Activated CD8-positive, alpha-beta memory T cell treated with anti-CD3 and anti-CD28 coated beads, Interleukin-2, amount 50 U/mL, for 48 hours (primary cell): ENCODE results near the gene SUSD4.
A peak's percentile ranks its signal among the peaks of the same experiment; 100 is the strongest.
"Not testable (repeated sequence)": the region's sequence is repeated elsewhere in the genome, so short reads cannot be mapped to it uniquely, and the experiment has no call there.

ENCODE experiments used
- DNase-seq: peaks from one replicate; pipeline ENCODE4 v3.0.0-alpha.2; 2020

SUSD4 gene

DNA sequence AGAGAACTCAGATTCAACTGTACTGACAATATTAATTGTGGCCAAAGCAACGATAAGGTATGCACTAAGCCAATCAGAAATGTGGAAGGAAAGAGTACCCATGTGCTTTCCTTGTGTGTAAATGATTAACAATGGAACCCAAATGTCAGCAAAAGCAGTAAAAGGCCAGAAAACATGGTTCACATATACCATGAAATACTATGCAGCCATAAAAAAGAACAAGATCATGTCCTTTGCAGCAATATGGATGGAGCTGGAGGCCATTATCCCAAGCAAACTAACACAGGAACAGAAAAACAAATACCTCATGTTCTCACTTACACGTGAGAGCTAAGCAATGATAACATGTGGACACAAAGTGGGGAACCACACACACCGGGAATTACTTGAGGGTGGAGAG is 78.5 kb downstream of the SUSD4 start:
- no peak for DNase-seq

DNA sequence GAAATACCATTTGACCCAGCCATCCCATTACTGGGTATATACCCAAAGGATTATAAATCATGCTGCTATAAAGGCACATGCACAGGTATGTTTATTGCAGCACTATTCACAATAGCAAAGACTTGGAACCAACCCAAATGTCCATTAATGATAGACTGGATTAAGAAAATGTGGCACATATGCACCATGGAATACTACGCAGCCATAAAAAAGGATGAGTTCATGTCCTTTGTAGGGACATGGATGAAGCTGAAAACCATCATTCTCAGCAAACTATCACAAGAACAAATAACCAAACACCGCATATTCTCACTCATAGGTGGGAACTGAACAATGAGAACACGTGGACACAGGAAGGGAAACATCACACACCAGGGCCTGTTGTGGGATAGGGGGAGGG is 80.3 kb downstream of the SUSD4 start:
- not testable (repeated sequence) for DNase-seq

DNA sequence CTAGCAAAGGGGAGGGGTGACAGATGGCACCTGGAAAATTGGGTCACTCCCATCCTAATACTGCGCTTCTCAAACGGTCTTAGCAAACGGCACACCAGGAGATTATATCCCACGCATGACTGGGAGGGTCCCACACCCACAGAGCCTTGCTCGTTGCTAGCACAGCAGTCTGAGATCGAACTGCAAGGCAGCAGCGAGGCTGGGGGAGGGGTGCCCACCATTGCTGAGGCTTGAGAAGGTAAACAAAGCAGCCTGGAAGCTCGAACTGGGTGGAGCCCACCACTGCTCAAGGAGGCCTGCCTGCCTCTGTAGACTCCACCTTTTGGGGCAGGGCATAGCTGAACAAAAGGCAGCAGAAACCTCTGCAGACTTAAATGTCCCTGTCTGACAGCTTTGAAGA is 85.7 kb downstream of the SUSD4 start:
- DNase-seq, result not testable (repeated sequence)

DNA sequence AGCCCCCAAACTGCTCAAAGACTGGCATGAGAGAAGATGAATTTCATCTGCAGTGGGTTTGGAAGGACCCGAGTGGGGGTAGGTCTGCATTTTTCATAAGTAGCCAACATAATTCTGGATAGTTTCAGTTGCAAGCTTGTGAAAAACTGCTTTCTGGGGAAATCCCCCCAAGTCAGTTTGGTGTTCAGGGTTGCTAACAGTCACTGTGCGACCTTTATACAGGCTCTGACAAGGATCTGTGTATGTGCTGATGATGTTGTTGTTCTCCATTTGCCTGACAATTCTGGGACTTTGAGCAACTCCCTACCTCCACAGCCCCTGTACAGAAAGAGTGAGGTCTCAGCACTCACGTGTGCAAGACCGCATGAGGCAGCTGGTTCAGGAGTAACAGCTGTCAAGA is 87.9 kb downstream of the SUSD4 start:
- no peak for DNase-seq

DNA sequence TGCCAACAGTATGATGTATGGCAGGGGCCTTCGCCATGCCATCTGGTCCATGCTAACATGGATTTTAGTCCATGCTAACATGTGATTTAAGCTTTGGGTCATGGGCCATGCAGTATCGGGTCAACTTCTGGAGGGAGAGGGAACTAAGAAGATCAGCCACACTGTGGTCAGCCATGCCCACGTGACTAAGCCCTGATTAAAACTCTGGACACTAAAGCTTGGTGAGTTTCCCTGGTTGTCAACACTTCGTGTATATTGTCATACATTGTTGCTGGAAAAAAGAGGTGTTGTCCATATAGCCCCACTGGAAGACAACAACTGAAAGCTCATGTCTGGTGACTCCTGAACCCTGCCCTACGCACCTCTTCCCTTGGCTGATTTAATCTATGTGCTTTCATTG is 90.5 kb downstream of the SUSD4 start:
- no peak for DNase-seq

DNA sequence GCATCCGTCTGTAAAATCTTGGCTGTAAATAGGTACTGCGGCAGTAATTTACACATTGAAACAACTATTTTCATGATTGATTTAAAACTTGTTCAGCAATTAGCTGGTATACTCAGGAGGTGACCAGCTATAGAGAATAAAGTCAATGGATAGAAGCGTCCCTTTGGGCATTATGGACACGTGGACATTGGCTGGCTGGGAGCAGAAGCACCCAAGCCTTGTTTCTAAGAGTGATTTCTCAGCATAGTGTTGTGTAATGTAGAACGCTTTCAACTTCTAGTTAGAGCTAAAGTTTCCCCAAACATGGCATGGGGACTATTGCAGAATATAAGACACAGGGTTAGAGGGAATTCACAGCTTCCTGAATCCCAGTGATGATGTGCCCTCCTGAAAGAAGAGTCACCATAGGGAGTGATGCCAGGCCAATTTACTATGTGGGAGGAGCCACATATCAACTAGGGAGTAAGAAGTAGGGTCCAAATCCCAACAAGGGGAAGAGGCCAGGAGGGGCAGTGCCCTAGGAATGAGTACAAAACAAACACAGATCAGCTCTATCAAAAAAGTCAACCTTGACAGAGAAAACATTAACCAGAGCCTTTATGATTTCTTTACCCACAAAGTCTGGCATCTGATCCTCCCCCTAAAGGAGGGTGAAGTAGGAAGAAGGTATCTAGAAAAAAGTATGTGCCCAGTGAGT is 92.7 kb downstream of the SUSD4 start:
- no peak for DNase-seq

DNA sequence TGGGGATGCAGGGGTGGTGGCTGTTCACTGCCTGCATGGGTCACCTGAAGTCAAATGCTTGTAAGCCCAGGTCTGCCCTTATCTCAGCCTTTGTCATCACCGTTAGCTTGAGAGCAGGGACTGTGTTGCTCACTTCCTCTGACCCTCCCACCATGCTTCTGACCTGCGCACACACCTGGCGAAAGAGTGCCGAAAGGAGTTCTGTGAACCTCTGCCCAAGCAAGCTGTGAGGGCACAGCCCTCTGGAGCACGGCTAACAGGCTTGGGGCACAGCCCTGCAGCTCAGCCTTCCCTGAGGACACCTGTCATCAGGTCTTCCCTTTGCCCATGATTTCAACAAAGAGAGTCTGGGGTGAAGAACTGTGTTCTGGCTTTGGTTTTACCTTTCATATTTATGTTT is 93.8 kb downstream of the SUSD4 start:
- DNase-seq, result no peak

DNA sequence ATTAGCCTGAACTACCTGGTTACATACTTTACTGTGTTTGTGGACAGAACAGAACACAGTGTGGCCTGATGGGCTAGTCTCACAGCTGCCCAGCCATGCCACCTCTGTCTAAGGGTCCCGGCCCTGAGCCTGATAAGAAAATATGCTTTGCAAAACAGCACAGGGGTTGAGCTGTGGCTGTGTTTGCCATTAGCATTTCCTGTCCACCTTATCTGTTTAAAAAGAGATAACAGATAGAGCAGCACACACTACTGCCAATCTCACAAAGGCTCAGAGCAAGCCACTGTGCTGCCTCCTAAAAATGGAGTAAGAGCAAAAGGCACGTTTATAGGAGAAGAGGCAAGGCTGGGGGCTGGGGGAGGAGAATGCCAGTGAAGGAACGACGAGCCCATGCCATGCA is 95.0 kb downstream of the SUSD4 start:
- DNase-seq, result no peak

DNA sequence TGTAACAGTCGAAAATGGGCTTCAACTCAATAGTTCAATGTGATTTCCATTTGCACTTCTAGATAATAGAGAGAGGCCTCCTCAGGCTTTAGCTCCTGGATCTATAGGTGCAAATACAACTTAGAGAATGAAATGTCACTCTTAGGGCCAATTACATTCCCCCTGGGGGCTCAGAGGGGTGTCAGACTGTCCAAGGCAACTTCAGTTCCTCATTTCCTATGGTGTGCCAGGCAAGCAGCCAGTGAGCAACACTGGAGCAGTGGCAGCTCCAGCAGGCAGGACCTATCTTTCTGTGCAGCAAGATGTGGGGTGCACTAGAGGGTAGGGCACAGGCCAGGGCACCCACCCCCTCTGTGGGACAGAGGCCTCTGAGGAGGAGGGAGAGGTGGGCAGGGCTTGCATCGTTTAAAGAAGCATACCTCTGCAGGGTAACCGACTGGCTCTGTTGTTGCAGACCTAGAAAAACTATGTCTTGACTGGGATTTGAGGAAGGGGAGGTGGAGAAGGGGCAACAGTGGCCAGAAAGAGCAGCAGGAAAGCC is 97.3 kb downstream of the SUSD4 start:
- no peak for DNase-seq

DNA sequence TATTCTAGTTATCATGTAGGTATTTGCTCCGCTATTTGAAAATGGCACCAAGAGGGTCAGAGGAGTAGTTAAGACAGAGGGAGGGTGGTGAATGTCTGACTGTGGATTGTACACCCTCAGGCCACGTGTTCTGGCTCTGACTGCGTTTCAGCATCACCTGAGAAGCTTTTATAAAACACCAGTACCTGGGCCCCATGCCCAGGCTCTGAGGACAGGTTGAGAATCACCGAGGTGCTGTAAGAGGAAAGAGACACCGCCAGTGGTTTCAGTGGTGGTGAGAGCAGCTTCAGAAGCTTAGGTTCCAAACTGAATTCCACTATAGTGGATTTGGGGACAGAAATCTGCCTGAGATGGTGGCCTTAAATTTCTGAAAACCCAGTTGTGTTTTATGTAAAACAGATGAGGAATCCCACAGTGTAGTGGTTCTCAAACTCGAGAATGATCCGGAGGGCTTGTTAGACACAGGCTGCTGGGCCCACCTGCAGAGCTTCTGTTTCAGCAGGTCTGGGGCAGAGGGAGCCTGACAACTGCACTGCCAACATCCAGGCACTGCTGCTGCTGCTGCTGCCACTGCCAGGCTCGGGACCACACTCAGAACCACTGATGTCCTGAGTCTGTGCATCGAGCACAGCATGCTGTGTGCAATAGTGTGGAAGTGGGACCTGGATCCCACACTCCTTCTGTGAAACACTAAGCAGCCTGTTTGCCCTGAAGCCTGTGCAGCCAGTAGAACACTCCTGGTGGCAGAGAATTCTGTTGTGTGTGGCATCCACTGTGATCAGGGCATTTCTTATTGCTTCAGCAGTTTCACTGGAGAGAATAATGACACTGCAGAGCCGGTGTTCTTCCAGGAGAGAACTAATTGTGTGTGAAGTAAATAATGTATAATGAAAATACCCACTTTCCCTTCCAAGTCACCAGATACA is 98.7 kb downstream of the SUSD4 start:
- no peak for DNase-seq

DNA sequence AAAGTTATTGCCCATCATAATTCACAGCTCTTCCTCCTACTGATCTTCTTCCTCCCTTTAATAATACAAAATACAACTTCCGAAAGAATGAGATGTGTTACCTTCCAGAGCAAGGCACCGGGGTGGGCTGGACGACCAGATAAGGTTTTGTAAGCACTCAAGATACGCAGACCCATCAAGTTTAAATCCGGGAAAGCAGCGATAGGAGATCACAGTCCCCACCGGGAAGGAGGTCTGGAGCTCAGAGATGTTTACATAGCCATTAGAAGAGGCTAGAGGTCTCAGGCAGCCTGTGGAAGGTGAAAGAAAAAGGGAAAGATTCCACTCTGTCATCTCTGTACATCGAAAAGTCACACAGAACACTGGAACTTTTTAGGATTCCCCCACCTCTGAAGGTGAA is 99.4 kb downstream of the SUSD4 start:
- DNase-seq, result no peak

DNA sequence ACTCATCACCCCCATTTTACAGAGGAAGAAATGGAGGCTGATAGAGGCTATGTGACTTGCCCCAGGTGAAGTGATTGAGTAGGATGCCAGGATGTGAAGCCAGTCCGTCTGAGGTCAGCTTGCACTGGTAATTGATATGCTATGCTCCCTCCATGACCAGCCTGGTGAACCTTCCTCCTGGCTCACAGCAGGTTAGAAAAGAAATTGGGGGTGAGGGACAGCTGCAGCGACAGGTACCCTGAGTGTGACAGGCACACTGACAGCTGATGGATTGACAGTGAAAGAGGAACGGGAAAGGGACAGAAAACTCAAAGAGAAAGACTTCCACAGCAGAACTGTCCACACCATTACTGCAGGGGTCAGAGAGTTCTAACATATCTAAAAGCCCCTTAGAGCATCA is 102.1 kb downstream of the SUSD4 start:
- no peak for DNase-seq

DNA sequence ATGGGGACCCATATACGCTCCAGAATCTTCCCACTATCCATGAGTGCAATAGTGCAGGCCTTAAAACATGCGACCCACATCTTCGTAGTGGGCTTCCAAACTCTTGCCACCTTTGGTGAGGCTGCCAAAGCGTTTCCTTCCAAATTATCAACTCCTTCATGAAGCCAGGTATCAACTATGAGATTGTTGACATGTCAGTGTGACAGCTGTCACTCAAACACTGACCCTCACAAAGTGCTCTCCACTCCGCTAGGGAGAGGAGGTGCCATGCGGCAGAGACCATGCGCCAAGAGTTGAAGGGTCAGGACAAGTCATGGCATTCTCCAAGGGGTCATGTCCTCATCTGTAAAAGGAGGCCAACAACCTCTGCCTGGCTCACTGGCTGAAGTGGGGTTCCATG is 103.3 kb downstream of the SUSD4 start:
- no peak for DNase-seq

DNA sequence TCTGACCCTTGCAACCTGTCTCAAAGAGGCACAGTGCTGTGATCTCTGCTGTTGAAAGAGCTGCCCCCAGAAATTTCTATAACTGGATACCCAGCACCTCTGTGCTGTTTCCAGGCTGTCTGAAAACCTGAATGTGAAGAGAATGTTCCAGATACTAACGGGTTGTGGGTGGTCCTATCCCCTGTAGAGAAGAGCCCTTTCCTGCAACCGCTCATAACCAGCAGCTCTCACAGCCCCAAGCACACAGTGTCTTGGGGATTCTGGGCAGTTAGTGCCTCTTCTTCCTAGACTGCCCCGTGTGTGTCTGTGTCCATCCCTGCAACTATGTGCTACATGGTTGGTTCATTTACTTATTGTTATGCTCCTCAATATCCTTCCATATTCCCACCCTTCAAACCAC is 104.5 kb downstream of the SUSD4 start:
- no peak for DNase-seq

DNA sequence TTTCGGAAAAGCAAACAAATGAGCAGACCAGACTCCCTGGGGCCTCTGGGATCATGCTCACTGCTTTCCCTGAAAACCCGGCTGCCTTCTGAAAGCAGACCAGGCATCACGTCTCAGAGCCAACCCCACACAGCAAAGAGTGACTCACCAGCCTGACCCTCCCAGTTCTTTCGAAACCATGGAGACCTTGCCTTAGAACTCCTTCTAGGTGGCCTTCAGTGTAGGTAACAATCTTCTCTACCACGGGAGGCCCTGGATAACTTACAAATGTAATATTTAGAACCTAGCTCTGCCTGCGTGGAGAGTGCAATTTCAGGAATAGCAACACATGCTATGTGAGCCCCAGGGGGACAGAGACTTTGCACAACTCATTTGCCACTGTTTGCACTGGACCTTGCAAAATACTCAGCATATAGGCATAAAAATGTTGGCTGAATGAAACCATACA is 105.2 kb downstream of the SUSD4 start:
- DNase-seq, result no peak

DNA sequence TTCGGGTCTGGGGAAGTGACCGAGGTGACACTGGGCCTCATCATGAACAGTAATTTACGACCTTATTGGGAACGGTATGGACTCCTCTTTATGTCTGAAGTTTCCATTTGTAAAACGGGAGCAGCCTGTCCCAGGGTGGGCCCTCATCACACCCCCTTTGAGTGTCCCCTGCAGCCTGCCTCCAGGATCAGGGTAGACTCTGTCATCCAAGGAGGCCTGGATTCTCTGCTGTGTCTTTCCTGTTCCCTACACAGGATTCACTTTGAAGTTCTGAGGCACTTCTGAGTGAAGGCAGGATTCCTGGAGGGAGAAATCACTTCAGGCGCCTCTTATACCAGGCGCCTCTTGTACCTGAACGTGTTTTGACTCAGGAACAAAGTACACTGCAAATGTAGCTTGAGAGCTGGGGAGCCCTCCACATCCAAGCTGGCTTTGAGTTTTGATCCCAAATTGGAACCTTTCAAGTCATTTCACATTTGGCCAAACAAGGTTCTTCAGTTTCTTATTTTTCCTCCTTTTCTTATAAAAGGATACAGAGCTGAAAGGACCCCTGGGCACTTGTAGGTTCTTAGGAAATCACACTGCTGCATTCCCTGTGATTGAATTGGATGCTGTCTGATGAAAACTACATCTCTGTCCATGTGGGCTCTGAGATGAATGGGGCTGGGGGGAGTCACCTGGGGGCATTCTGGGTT is 106.0 kb downstream of the SUSD4 start:
- no peak for DNase-seq

DNA sequence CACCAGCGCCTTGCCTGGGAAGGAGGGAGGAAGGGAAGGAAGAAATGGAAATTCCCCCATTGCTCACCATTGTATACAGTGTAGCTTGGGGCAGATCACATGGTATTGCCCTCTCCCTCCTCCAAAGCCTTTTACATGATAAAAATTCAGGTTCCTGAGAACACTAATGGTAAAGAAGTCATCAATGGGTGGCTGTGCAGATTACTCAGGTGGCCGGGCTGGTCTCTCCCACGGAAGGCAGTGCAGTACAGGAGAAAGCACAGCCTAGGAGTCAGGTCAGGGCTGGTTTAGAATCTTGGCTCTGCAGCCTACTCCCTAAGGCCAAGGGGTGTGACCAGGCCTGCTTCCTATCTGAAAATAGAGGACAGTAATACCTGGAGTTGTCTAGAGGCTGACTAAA is 107.9 kb downstream of the SUSD4 start:
- DNase-seq, result no peak

DNA sequence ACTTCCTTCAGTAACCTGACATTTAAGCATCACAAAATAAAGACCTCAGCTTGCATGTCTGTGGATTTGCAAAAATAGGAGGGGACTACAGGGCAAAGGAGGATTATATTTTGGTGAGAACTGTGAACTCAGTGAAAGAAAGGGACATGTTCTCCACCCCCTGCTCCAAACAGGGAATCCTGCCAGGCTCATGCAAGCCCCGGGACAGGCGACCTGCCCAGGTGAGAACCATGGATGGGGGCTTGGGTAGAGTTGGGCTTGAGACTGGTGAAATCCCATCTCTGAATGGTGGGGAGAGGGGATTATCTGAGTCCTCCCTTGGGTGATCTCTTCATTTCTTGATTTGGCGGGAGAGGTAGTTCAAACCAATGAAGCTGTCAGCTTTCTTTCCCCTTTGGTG is 110.1 kb downstream of the SUSD4 start:
- no peak for DNase-seq

DNA sequence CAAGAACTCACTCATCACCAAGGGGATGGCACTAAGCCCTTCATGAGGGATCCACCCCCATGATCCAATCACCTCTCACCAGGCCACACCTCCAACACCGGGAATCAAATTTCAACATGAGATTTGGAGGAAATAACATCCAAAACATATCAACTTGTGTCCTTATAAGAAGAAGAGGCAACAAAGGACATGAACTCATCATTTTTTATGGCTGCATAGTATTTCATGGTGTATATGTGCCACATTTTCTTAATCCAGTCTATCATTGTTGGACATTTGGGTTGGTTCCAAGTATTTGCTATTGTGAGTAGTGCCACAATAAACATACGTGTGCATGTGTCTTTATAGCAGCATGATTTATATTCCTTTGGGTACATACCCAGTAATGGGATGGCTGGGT is 112.6 kb downstream of the SUSD4 start:
- not testable (repeated sequence) for DNase-seq

DNA sequence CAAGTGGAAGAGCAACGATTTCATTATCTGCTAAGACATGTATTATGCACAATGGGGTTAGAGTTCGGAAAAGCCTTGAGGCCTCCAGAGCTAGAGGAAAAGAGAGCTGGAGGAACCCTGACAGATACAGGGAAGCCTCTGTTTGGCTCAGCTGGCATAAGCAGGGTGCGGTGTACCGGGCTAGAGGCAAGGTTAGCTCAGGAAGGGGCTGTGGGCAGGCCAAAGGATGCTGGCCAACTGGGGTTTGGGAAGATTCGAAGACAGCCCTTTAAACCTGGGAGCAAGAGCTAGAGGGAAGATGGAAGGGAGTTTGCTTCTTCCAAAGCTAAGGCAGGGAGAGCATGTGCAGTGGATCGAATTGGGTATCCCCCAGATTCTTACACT is 113.4 kb downstream of the SUSD4 start:
- DNase-seq, result no peak

DNA sequence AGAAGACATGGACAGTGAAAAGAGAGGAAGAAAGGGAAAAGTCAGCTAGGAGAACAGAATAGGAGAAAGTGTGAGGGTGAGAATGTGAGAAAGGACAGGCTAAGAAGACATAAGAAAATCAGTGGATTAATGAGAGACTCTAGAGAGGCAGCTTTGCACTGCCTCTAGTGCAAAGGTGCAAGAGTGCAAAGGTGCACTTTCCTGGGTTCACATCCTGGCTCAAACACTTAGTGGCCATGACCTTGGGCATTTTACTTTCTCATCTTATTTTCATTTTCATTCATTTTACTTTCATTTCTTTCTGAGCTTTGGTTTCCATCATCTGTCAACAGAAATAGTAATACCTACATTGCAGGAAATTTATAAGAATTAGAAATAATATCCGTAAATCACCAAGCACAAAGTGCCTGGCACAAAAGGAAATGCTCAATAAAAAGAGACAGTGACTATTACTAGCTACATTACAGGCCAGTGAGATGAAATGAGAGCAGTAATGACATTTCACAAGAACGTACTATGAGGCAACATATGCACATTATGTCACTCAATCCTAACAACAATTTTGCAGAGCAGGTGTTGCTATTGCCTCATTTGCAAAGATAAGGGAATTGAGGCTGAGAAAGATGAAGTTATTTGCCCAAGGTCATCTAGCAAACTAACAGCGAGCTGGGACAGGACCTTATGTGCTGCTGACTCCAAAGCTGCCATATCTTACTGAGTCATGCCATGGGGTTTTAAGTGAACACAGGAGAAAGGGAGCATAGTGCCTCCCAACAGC is 113.9 kb downstream of the SUSD4 start:
- DNase-seq, result no peak

DNA sequence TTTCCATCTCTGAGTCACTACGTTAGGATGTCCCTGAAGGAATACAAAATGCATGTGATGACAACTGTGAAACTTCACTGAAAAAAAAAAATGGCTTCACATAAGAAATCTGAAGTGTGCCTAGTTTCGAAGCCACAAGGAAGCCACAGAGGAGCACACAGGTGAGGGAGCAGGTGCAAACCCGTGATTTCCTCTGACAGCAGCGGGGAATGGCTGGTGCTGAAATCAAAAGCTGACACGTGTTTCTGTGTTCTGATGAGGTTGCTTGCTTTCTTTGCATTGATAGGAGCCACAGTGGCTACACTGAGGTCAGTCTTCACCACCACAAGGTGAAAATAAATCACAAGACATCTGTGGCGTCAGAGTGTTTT is 115.2 kb downstream of the SUSD4 start:
- peak; percentile 49 for DNase-seq
